Stimulated activated CD4-positive, alpha-beta T cell treated with anti-CD3 and anti-CD28 coated beads, Interleukin-4, amount 100 ng/mL, for 24 hours (primary cell): Measurements from ENCODE around the gene OSBPL2.

Experiments used
- DNase-seq: peaks from one replicate; pipeline ENCODE4 v3.0.0-alpha.2; 2020

Gene OSBPL2

GRCh38 chr20:62222972-62223371 lies 15.3 kb upstream of the OSBPL2 start:
- DNase-seq, result no peak

GRCh38 chr20:62223571-62223970 lies 14.8 kb upstream of the OSBPL2 start:
- no peak for DNase-seq

- DNase-seq, result no peak
Measured at GRCh38 chr20:62224113-62224855, 14.0 kb upstream of the OSBPL2 start.

- DNase-seq, result no peak
Measured at GRCh38 chr20:62225026-62225425, 13.3 kb upstream of the OSBPL2 start.

GRCh38 chr20:62225820-62226635 lies 12.3 kb upstream of the OSBPL2 start:
- no peak for DNase-seq

- DNase-seq, result no peak
Measured at GRCh38 chr20:62226707-62227590, 11.4 kb upstream of the OSBPL2 start.

GRCh38 chr20:62227591-62227976 lies 10.7 kb upstream of the OSBPL2 start:
- DNase-seq, result no peak

GRCh38 chr20:62227977-62228958 lies 10.1 kb upstream of the OSBPL2 start:
- no peak for DNase-seq

GRCh38 chr20:62228982-62229545 lies 9.3 kb upstream of the OSBPL2 start:
- no peak for DNase-seq

GRCh38 chr20:62229667-62230066 lies 8.7 kb upstream of the OSBPL2 start:
- no peak for DNase-seq

- DNase-seq, result no peak
Measured at GRCh38 chr20:62230276-62230675, 8.0 kb upstream of the OSBPL2 start.

GRCh38 chr20:62230696-62231095 lies 7.6 kb upstream of the OSBPL2 start:
- no peak for DNase-seq

- no peak for DNase-seq
Measured at GRCh38 chr20:62231292-62231691, 7.0 kb upstream of the OSBPL2 start.

- DNase-seq, result no peak
Measured at GRCh38 chr20:62232194-62232593, 6.1 kb upstream of the OSBPL2 start.

- no peak for DNase-seq
Measured at GRCh38 chr20:62232770-62233645, 5.3 kb upstream of the OSBPL2 start.

- no peak for DNase-seq
Measured at GRCh38 chr20:62233684-62234083, 4.6 kb upstream of the OSBPL2 start.

- DNase-seq, result no peak
Measured at GRCh38 chr20:62234339-62234738, 4.0 kb upstream of the OSBPL2 start.

GRCh38 chr20:62235001-62235776 lies 3.1 kb upstream of the OSBPL2 start:
- DNase-seq, result no peak

GRCh38 chr20:62235777-62236157 lies 2.6 kb upstream of the OSBPL2 start:
- DNase-seq, result no peak

- no peak for DNase-seq
Measured at GRCh38 chr20:62236200-62236599, 2.1 kb upstream of the OSBPL2 start.
